ENCODE data around the gene SLC47A1.
"Not testable (repeated sequence)": the region's sequence is repeated elsewhere in the genome, so short reads cannot be mapped to it uniquely, and the experiment has no call there.

The SLC47A1 gene

GRCh38 chr17:19523690-19524089, 10.0 kb upstream of the SLC47A1 start:
- DNase-seq (ENCODE audit: low read depth) = no peak

- DNase-seq (ENCODE audit: low read depth) = not testable (repeated sequence)
These were observed 6.7 kb upstream of the SLC47A1 start for GRCh38 chr17:19526950-19527349.

- DNase-seq (ENCODE audit: low read depth) = no peak
These were observed 1.7 kb upstream of the SLC47A1 start for GRCh38 chr17:19531780-19532501.

- no peak for DNase-seq (ENCODE audit: low read depth)
These were observed 477 bp upstream of the SLC47A1 start for GRCh38 chr17:19533036-19533717.

GRCh38 chr17:19534562-19535149, 1.0 kb downstream of the SLC47A1 start:
- DNase-seq (ENCODE audit: low read depth) = no peak

- DNase-seq (ENCODE audit: low read depth) = no peak
These were observed 3.5 kb downstream of the SLC47A1 start for GRCh38 chr17:19537111-19537510.

- DNase-seq (ENCODE audit: low read depth) = no peak
These were observed 4.7 kb downstream of the SLC47A1 start for GRCh38 chr17:19538095-19539039.

- no peak for DNase-seq (ENCODE audit: low read depth)
These were observed 5.4 kb downstream of the SLC47A1 start for GRCh38 chr17:19539040-19539399.

- DNase-seq (ENCODE audit: low read depth) = no peak
These were observed 6.2 kb downstream of the SLC47A1 start for GRCh38 chr17:19539841-19540311.

GRCh38 chr17:19540706-19541370, 7.2 kb downstream of the SLC47A1 start:
- no peak for DNase-seq (ENCODE audit: low read depth)

GRCh38 chr17:19541445-19541844, 7.8 kb downstream of the SLC47A1 start:
- DNase-seq (ENCODE audit: low read depth) = no peak

- no peak for DNase-seq (ENCODE audit: low read depth)
These were observed 8.6 kb downstream of the SLC47A1 start for GRCh38 chr17:19542247-19542646.

- DNase-seq (ENCODE audit: low read depth) = no peak
These were observed 10.7 kb downstream of the SLC47A1 start for GRCh38 chr17:19544366-19544765.

- DNase-seq (ENCODE audit: low read depth) = no peak
These were observed 12.8 kb downstream of the SLC47A1 start for GRCh38 chr17:19546289-19547065.

GRCh38 chr17:19549746-19550623, 16.3 kb downstream of the SLC47A1 start:
- no peak for DNase-seq (ENCODE audit: low read depth)

- no peak for DNase-seq (ENCODE audit: low read depth)
These were observed 17.5 kb downstream of the SLC47A1 start for GRCh38 chr17:19551165-19551564.

GRCh38 chr17:19551591-19552148, 18.0 kb downstream of the SLC47A1 start:
- no peak for DNase-seq (ENCODE audit: low read depth)

- no peak for DNase-seq (ENCODE audit: low read depth)
These were observed 19.4 kb downstream of the SLC47A1 start for GRCh38 chr17:19553036-19553435.

GRCh38 chr17:19554393-19554792, 20.7 kb downstream of the SLC47A1 start:
- DNase-seq (ENCODE audit: low read depth) = no peak

Data from fibroblast of gingiva (primary cell).